CD4-positive, alpha-beta T cell treated with Interferon alpha-2 for 1 hour (primary cell): ENCODE results near the gene CEACAM5.

ENCODE experiments used
- DNase-seq, 2 donors: peaks; one replicate each; pipeline ENCODE4 v3.0.0-alpha.2; 2020 to 2022

CEACAM5 gene

DNA sequence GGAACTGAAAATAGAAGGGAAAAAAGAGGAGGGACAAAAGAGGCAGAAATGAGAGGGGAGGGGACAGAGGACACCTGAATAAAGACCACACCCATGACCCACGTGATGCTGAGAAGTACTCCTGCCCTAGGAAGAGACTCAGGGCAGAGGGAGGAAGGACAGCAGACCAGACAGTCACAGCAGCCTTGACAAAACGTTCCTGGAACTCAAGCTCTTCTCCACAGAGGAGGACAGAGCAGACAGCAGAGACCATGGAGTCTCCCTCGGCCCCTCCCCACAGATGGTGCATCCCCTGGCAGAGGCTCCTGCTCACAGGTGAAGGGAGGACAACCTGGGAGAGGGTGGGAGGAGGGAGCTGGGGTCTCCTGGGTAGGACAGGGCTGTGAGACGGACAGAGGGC, at the start of gene CEACAM5:
Gene CEACAM5 (plus strand): TSS at position 146 of the 400 bp plus-strand sequence. CDS start 106 bp downstream, at position 252.
- DNase-seq = no peak

DNA sequence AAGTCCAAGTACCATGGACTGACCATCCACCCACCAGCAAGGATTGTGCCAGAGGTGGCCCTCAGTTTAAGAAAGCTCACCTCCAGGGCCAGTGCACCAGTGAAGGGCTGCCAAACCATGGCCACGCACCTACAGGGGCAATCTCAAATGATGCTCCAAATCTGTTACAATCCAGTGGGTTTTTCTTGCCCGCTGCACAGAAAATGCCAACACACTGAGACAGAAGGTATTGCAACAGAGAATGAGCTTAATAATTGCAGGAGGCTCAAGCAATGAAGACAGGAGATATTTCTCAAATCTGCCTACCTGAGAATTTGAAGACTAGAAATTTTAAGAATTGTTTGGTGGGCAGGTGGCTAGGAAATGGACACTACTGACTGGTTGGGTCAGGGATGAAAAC, 42.4 kb upstream of the CEACAM5 start:
- DNase-seq = no peak

DNA sequence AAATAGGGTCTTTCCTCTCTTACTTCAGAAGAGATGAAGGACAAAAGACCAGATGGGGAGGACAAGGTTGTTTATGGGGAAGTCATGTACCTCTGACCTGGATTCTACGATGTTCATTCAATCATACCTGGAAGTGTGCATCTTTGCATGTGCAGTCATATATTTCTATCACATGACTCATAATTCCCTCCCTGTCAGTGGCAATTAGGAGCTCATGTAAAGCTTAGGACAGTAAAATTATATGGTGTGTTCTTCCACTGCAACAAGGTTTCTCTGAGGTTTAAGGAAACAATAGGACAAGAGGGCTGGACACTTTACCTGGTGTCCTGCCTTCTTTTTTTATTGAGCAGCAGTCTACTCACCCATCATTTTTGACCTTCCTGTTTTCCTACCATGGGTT, 40.1 kb upstream of the CEACAM5 start:
- DNase-seq = no peak

DNA sequence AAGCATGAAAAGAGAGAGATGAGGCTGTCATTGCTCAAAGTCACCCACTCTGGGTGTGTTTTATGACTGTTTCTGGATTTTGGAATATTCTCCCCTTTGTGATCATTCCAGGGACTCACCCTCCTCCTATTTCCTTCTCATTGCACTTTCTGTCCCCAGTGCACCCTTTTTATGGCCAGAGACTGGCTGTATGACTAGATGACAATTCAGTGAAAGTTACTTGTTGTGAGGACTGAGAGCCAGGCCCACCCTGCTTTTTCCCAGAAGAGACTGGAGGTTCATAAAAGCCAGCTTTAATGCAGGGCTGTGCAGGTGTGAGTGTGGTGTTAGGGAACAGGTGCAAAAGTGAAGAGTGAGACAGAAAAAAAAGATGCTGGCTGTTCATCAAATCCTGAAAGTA, 37.7 kb upstream of the CEACAM5 start:
- no peak for DNase-seq

DNA sequence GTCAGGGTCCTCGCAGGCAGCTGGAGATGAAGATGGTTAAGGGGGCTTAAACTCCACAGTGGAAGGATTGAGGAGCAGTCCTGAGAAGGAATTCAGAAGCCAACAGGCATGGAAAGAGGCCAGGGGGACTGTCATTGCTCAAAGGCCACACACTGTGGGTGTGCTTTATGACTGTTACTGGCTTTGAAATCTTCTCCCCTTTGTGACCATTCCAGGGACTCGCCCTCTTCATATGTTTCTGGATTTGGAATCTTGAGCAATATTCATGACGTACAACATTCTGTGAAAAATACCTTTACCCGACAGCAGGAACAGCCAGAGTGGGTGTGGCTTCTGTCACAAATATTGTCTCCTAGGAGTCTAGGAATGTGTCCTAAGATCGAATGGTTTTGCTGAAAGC, 36.9 kb upstream of the CEACAM5 start:
- DNase-seq = no peak

DNA sequence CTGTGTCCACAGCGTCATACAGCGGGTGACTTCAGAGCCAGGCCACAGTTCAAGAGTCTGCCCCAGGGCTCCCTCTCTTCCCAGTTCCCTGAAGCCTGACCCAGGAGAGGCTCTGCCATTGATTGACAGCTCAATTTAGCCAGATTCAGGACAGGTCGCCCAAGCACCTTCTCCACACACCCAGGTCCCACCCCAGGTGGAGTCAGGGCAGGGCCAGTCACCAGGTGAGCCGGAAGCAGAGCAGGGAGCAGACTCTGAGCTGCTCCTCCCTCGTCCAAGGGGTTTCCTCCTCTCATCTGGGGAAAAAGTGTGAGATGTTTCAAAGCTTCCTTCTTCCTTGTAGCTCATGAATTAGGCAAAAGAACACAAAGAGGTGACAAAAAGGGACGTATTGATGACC, 26.0 kb upstream of the CEACAM5 start:
- no peak for DNase-seq

DNA sequence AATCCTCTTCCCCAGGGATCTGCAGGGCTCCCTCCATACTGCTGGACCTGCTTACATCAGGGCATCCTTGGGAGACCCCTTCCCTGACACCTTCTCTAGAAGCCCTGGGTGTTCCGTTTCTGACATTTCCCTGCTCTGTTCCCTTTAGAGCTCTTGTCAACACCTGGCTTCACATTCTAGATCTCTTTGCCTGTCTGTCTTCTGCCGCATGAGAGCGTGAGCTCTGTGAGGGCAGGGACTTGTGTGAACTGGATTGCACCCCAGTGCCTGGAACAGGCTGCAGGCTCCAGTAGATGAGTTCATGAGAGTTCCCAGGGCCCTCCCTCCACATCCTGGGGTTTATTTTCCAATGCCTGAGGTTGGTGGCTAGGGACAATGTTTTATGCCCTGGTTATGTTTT, 21.0 kb upstream of the CEACAM5 start:
- no peak for DNase-seq

DNA sequence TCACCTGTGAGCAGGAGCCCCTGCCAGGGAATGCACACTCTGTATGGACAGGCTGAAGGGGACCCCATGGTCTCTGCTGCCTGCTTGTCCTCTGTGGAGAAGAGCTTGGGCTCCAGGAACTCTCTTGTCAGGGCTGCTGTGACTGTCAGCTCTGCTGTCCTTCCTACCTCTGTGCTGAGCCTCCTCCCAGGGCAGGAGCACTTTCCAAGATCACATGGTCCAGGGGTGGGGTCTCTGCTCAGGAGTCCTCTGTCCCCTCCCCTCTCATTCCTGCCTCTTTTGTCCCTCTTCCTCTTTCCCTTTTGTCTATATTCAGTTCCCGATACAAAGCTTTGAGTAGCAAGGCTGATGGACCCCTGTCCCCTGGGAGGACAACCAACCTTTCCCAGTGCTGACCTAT, 20.3 kb upstream of the CEACAM5 start, which contains the start of gene CEACAM7:
Gene CEACAM7 (minus strand): TSS at position 173 of the 400 bp plus-strand sequence. CDS start 105 bp downstream, at position 68.
- no peak for DNase-seq

DNA sequence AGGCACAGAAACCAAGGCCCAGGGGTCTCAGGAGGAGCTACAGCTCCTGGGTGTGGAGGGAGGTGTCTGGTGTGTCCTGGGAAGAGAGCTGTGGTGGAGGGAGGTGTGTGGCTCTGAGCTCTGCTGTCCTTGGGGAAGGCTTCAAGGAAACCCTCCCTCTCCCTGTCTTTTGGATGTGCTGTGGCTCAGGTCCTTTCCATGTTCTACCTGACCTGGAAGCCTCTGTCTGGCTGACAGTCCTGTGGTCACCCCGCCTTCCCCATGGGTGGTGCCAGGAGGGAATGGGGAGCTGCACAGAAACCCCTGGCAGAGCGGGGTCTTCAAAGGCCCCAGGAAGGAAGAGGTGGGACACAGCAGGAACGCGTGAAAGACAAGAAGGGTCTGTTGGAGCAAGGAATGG, 19.7 kb upstream of the CEACAM5 start:
- no peak for DNase-seq

DNA sequence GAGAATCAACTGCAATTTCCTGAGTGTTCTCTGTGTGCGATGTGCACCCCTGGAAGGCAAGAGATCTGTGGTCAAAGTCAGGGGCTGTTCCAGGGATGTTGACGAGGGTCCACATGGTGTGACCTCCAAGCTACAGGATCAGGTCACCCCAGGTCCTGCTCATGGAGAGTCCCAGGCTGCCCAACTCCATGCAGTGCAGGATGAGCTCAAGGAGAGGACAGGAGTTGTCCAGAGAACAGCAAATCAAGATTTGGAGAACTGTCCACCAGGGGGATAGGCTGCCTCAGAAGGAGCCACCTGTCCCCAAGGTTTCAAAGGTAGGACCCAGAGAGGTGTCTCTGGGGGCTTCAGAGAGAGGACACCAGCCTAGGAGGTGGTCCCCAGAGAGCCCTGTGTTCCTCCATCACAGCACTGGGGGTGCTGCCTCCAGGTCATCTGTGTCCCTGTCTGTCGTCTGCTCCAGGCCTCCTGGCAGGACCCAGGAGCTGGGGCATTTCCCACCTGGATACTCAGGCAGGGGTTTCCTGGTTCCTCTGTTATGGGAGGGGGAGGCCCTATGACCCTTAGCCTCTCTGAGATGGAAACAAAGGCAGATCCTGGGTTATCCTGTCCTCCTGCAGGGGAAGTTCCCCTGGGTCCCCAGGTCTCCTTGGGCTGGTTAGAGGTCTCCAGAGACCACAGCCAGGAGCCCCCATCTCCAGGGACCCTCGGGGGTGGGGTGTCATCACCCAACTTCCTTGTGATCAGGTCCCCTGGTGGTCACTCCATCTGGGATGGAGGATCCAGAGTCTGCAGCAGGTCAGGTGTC, 18.2 kb upstream of the CEACAM5 start:
- DNase-seq = no peak

DNA sequence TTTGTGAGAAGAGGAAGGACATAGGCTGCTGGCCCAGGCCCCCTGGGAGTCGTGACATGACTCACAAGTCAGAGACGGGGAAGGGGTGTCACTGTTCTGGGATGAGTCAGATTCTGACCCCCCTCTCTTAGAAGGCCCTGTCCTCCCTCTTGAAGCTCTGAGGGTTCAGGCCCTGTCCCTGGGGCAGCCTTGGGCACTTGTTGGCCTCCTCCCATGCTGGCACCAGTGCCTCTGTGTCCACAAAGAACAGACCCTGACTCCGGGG, 17.7 kb upstream of the CEACAM5 start:
- DNase-seq = no peak

DNA sequence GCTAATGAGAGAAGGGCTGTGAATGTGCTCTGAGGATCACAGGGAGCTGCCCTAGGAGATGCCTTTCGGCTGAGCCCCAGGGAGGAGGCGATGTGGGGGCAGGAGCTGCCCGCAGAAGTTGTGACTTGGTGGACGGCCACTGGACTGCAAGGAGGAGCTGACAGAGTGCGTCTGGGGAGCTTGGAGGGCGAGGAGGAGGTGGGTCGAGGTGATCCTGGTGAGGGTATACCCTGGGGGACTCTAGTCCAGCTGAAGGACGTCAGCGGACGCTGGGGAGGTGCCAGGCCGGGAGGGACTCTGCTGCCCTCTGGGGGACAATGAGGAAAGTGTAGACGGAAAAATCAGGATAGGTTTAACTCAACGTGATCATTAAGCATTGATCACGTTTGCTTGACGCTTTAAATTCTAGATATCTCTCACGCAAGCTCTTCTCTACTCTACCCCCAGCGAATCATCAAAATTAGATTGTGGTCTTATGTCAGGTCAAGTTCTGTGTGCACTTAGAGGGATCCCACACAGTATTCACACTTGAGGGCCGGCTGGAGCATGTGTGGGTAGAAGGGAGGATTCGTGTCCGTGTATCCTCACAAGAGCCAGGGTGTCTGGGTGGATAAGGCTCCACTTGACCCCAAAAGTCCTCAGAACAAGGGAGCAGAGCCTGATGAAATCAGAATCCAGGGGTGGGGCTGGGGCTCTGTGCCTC, 17.0 kb upstream of the CEACAM5 start:
- DNase-seq = peak in 1 of 2 donors; percentile 23

DNA sequence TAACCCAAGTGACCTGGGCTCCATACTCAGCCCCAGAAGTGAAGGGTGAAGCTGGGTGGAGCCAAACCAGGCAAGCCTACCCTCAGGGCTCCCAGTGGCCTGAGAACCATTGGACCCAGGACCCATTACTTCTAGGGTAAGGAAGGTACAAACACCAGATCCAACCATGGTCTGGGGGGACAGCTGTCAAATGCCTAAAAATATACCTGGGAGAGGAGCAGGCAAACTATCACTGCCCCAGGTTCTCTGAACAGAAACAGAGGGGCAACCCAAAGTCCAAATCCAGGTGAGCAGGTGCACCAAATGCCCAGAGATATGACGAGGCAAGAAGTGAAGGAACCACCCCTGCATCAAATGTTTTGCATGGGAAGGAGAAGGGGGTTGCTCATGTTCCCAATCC, 14.2 kb upstream of the CEACAM5 start:
- DNase-seq = no peak

DNA sequence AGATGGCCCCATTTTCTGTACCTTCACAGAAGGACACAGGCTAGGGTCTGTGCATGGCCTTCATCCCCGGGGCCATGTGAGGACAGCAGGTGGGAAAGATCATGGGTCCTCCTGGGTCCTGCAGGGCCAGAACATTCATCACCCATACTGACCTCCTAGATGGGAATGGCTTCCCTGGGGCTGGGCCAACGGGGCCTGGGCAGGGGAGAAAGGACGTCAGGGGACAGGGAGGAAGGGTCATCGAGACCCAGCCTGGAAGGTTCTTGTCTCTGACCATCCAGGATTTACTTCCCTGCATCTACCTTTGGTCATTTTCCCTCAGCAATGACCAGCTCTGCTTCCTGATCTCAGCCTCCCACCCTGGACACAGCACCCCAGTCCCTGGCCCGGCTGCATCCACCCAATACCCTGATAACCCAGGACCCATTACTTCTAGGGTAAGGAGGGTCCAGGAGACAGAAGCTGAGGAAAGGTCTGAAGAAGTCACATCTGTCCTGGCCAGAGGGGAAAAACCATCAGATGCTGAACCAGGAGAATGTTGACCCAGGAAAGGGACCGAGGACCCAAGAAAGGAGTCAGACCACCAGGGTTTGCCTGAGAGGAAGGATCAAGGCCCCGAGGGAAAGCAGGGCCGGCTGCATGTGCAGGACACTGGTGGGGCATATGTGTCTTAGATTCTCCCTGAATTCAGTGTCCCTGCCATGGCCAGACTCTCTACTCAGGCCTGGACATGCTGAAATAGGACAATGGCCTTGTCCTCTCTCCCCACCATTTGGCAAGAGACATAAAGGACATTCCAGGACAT, 13.4 kb upstream of the CEACAM5 start:
- DNase-seq = no peak

DNA sequence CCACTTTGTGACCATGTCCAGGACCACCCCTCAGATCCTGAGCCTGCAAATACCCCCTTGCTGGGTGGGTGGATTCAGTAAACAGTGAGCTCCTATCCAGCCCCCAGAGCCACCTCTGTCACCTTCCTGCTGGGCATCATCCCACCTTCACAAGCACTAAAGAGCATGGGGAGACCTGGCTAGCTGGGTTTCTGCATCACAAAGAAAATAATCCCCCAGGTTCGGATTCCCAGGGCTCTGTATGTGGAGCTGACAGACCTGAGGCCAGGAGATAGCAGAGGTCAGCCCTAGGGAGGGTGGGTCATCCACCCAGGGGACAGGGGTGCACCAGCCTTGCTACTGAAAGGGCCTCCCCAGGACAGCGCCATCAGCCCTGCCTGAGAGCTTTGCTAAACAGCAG, 12.7 kb upstream of the CEACAM5 start:
- DNase-seq = no peak

DNA sequence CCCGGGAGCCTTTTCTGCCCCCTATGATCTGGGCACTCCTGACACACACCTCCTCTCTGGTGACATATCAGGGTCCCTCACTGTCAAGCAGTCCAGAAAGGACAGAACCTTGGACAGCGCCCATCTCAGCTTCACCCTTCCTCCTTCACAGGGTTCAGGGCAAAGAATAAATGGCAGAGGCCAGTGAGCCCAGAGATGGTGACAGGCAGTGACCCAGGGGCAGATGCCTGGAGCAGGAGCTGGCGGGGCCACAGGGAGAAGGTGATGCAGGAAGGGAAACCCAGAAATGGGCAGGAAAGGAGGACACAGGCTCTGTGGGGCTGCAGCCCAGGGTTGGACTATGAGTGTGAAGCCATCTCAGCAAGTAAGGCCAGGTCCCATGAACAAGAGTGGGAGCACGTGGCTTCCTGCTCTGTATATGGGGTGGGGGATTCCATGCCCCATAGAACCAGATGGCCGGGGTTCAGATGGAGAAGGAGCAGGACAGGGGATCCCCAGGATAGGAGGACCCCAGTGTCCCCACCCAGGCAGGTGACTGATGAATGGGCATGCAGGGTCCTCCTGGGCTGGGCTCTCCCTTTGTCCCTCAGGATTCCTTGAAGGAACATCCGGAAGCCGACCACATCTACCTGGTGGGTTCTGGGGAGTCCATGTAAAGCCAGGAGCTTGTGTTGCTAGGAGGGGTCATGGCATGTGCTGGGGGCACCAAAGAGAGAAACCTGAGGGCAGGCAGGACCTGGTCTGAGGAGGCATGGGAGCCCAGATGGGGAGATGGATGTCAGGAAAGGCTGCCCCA, 11.8 kb upstream of the CEACAM5 start:
- DNase-seq = no peak

DNA sequence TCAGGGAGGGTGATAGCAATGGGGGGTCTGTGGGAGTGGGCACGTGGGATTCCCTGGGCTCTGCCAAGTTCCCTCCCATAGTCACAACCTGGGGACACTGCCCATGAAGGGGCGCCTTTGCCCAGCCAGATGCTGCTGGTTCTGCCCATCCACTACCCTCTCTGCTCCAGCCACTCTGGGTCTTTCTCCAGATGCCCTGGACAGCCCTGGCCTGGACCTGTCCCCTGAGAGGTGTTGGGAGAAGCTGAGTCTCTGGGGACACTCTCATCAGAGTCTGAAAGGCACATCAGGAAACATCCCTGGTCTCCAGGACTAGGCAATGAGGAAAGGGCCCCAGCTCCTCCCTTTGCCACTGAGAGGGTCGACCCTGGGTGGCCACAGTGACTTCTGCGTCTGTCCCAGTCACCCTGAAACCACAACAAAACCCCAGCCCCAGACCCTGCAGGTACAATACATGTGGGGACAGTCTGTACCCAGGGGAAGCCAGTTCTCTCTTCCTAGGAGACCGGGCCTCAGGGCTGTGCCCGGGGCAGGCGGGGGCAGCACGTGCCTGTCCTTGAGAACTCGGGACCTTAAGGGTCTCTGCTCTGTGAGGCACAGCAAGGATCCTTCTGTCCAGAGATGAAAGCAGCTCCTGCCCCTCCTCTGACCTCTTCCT, 11.1 kb upstream of the CEACAM5 start:
- DNase-seq = no peak

DNA sequence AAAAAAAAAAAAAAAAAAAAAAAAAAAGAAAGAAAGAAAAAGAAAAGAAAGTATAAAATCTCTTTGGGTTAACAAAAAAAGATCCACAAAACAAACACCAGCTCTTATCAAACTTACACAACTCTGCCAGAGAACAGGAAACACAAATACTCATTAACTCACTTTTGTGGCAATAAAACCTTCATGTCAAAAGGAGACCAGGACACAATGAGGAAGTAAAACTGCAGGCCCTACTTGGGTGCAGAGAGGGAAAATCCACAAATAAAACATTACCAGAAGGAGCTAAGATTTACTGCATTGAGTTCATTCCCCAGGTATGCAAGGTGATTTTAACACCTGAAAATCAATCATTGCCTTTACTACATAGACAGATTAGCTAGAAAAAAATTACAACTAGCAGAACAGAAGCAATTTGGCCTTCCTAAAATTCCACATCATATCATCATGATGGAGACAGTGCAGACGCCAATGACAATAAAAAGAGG, 9.6 kb upstream of the CEACAM5 start:
- DNase-seq = no peak

DNA sequence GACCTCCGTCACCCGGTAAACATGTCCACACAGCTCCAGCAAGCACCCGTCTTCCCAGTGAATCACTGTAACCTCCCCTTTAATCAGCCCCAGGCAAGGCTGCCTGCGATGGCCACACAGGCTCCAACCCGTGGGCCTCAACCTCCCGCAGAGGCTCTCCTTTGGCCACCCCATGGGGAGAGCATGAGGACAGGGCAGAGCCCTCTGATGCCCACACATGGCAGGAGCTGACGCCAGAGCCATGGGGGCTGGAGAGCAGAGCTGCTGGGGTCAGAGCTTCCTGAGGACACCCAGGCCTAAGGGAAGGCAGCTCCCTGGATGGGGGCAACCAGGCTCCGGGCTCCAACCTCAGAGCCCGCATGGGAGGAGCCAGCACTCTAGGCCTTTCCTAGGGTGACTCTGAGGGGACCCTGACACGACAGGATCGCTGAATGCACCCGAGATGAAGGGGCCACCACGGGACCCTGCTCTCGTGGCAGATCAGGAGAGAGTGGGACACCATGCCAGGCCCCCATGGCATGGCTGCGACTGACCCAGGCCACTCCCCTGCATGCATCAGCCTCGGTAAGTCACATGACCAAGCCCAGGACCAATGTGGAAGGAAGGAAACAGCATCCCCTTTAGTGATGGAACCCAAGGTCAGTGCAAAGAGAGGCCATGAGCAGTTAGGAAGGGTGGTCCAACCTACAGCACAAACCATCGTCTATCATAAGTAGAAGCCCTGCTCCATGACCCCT, 9.0 kb upstream of the CEACAM5 start:
- no peak for DNase-seq

DNA sequence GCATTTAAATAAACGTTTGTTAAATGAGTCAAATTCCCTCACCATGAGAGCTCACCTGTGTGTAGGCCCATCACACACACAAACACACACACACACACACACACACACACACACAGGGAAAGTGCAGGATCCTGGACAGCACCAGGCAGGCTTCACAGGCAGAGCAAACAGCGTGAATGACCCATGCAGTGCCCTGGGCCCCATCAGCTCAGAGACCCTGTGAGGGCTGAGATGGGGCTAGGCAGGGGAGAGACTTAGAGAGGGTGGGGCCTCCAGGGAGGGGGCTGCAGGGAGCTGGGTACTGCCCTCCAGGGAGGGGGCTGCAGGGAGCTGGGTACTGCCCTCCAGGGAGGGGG, 8.5 kb upstream of the CEACAM5 start:
- DNase-seq = no peak

DNA sequence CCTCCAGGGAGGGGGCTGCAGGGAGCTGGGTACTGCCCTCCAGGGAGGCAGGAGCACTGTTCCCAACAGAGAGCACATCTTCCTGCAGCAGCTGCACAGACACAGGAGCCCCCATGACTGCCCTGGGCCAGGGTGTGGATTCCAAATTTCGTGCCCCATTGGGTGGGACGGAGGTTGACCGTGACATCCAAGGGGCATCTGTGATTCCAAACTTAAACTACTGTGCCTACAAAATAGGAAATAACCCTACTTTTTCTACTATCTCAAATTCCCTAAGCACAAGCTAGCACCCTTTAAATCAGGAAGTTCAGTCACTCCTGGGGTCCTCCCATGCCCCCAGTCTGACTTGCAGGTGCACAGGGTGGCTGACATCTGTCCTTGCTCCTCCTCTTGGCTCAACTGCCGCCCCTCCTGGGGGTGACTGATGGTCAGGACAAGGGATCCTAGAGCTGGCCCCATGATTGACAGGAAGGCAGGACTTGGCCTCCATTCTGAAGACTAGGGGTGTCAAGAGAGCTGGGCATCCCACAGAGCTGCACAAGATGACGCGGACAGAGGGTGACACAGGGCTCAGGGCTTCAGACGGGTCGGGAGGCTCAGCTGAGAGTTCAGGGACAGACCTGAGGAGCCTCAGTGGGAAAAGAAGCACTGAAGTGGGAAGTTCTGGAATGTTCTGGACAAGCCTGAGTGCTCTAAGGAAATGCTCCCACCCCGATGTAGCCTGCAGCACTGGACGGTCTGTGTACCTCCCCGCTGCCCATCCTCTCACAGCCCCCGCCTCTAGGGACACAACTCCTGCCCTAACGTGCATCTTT, 7.8 kb upstream of the CEACAM5 start:
- DNase-seq = no peak
